ENCODE data around the gene PRB3. TPM values are rescaled to one million over a fixed set of nuclear protein-coding genes. Genes with fewer than 3 reads are reported as not detected.

PRB3 gene
- polyA plus RNA-seq, 1 donor (not counting 4 experiments of a cell fraction or from before 2014, with no cell fraction given) = not detected

DNA sequence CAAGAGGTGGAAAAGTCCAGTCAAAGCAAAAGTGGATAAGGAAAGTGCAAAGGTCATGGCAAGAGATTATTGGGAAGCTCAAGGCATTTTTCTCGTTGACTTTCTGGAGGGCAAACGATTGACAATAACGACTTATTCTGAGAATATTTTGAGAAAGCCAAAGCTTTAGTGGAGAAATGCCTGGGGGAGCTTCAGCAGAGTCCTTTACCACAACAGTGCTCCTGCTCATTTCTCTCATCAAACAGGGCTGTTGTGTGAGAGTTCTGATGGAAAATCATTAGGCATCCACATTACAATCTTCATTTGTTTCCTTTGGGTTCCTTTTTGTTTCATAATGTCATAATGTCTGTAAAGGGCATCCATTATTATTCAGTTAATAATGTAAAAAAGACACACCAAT lies 26.9 kb downstream of the PRB3 start:
- no peak for DNase-seq (ENCODE audit: low read depth, low spot score)
- H3K9me3 ChIP-seq (ENCODE audit: control insufficient read depth, low read depth, low read length) = no peaks in the 10 kb centered on the region
- H2AFZ ChIP-seq (ENCODE audit: control insufficient read depth, low read length) = no peak overlapping the region
- H3K4me1 ChIP-seq (ENCODE audit: control insufficient read depth, extremely low read depth, insufficient read depth, low read length) = no peaks in the 10 kb centered on the region
- no peaks in the 10 kb centered on the region for H3K9me1 ChIP-seq (ENCODE audit: control insufficient read depth, extremely low read depth, insufficient read depth, low read length)
- no peak overlapping the region for H3K4me3 ChIP-seq (ENCODE audit: control insufficient read depth in 2 of 3, extremely low read depth in 1 of 3, insufficient read depth in 2 of 3, low read depth in 1 of 3, low read length in 3 of 3)
- no peak overlapping the region for H3K27ac ChIP-seq (ENCODE audit: control insufficient read depth, insufficient read depth, low read length)
- dilution Hi-C loops (cut with MboI; ENCODE audit: extremely low pct_ligation_motif_present, low sequenced_read_pairs) = loop anchor here (25.0 kb wide), 1 partner anchor 245 kb away; no protein-coding TSS in a partner anchor
- no peaks in the 10 kb centered on the region for H4K20me1 ChIP-seq (ENCODE audit: control insufficient read depth, extremely low read depth, insufficient read depth, low read length)
- no peak for FAIRE-seq
- H3K9ac ChIP-seq (ENCODE audit: control insufficient read depth, extremely low read depth, insufficient read depth, low read length) = no peak overlapping the region
- no peaks in the 10 kb centered on the region for H3K79me2 ChIP-seq (ENCODE audit: control insufficient read depth, insufficient read depth, low read length)
- H3K27me3 ChIP-seq (ENCODE audit: control insufficient read depth, extremely low read depth, insufficient read depth, low read length) = no peaks in the 10 kb centered on the region
- no peak overlapping the region for H3K4me2 ChIP-seq (ENCODE audit: control insufficient read depth, extremely low read depth, insufficient read depth, low read depth, low read length)
- TF ChIP-seq, protein P1, sequence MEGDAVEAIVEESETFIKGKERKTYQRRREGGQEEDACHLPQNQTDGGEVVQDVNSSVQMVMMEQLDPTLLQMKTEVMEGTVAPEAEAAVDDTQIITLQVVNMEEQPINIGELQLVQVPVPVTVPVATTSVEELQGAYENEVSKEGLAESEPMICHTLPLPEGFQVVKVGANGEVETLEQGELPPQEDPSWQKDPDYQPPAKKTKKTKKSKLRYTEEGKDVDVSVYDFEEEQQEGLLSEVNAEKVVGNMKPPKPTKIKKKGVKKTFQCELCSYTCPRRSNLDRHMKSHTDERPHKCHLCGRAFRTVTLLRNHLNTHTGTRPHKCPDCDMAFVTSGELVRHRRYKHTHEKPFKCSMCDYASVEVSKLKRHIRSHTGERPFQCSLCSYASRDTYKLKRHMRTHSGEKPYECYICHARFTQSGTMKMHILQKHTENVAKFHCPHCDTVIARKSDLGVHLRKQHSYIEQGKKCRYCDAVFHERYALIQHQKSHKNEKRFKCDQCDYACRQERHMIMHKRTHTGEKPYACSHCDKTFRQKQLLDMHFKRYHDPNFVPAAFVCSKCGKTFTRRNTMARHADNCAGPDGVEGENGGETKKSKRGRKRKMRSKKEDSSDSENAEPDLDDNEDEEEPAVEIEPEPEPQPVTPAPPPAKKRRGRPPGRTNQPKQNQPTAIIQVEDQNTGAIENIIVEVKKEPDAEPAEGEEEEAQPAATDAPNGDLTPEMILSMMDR (optimal IDR thresholded peaks at IDR 0.05 in 1 of 3, IDR thresholded peaks at IDR 0.05 in 1 of 3, conservative IDR thresholded peaks at IDR 0.05 in 1 of 3; ENCODE audit: extremely low read depth in 1 of 3, insufficient read depth in 2 of 3, low read length in 3 of 3) = no peak
- no peak for TF ChIP-seq EZH2 (IDR thresholded peaks at IDR 0.05; ENCODE audit: low read length)
- no peaks in the 10 kb centered on the region for H3K36me3 ChIP-seq (ENCODE audit: control insufficient read depth in 2 of 2, extremely low read depth in 1 of 2, insufficient read depth in 2 of 2, low read length in 2 of 2)

DNA sequence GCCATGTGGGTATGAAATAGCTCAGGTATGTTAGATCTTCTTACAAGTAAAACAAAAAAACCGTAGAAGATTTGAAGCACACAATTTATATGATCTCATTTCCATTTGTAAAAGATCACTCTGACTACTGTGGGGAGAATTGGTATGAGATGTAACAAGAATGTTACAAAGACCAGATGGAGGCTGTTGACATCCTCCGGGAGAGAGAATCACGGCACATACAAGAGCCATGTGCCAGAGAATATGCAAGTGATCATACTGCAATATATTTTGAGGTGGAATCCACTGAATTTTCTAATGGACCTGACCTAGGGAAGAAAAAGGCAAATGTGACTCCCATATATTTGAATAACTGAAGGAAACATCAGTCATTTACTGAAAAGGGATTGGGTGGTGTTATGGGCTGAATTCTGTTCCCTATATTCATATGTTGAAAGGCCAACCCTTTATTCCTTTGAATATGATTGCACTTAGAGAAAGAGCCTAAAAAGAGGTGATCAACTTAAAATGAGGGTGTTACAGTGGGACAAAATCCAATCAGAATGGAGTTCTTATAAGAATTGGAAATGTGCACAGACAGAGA lies 29.1 kb downstream of the PRB3 start:
- TF ChIP-seq EZH2 (IDR thresholded peaks at IDR 0.05; ENCODE audit: low read length) = no peak
- TF ChIP-seq, protein P1 (optimal IDR thresholded peaks at IDR 0.05 in 1 of 3, IDR thresholded peaks at IDR 0.05 in 1 of 3, conservative IDR thresholded peaks at IDR 0.05 in 1 of 3; ENCODE audit: extremely low read depth in 1 of 3, insufficient read depth in 2 of 3, low read length in 3 of 3) = no peak
- Histone ChIP-seq H3K27me3 (ENCODE audit: control insufficient read depth, extremely low read depth, insufficient read depth, low read length) (no peaks in the 10 kb centered on the region), H3K4me3 (ENCODE audit: control insufficient read depth in 2 of 3, extremely low read depth in 1 of 3, insufficient read depth in 2 of 3, low read depth in 1 of 3, low read length in 3 of 3) (no peak overlapping the region), H3K9me1 (ENCODE audit: control insufficient read depth, extremely low read depth, insufficient read depth, low read length) (no peaks in the 10 kb centered on the region), H3K79me2 (ENCODE audit: control insufficient read depth, insufficient read depth, low read length) (no peaks in the 10 kb centered on the region), H3K4me2 (ENCODE audit: control insufficient read depth, extremely low read depth, insufficient read depth, low read depth, low read length) (no peak overlapping the region), H3K27ac (ENCODE audit: control insufficient read depth, insufficient read depth, low read length) (no peak overlapping the region), H3K36me3 (ENCODE audit: control insufficient read depth in 2 of 2, extremely low read depth in 1 of 2, insufficient read depth in 2 of 2, low read length in 2 of 2) (no peaks in the 10 kb centered on the region), H3K4me1 (ENCODE audit: control insufficient read depth, extremely low read depth, insufficient read depth, low read length) (no peaks in the 10 kb centered on the region), H2AFZ (ENCODE audit: control insufficient read depth, low read length) (no peak overlapping the region), H3K9me3 (ENCODE audit: control insufficient read depth, low read depth, low read length) (no peaks in the 10 kb centered on the region), H4K20me1 (ENCODE audit: control insufficient read depth, extremely low read depth, insufficient read depth, low read length) (no peaks in the 10 kb centered on the region), H3K9ac (ENCODE audit: control insufficient read depth, extremely low read depth, insufficient read depth, low read length) (no peak overlapping the region)
- DNase-seq (ENCODE audit: low read depth, low spot score) (no peak), FAIRE-seq (no peak)
- dilution Hi-C loops (cut with MboI; ENCODE audit: extremely low pct_ligation_motif_present, low sequenced_read_pairs) = loop anchor here (25.0 kb wide), 1 partner anchor 247 kb away; no protein-coding TSS in a partner anchor
